H1 (cell line): ENCODE measurements around the gene LAMB1. TPM values are rescaled to one million over a fixed set of nuclear protein-coding genes. Genes with fewer than 3 reads are reported as not detected.

Experiments used
- CTCF ChIA-PET: fragments of 300-600 bp; sonication (Branson Sonifier 250); formaldehyde crosslinking; loops from one replicate; lab custom pipeline; 2021; ENCODE audit not compliant: partially characterized antibody; lab: Charles Lee
- POLR2A ChIA-PET: fragments of 300-600 bp; sonication (Branson Sonifier 250); formaldehyde crosslinking; loops from one replicate; lab custom pipeline; 2021; ENCODE audit warnings: inconsistent platforms; ENCODE audit not compliant: partially characterized antibody; lab: Charles Lee
- DNase-seq, 2 experiments: peaks; one replicate each; pipeline versions ENCODE4 v3.0.0 to v3.0.0-alpha.2; 2010 to 2022; ENCODE audit warnings: low spot score in 2 of 2, low read depth in 1 of 2, mixed read lengths in 1 of 2
- FAIRE-seq: peaks from 2 replicates; lab custom pipeline; 2011; peaks lifted over from hg19 to GRCh38; lab: Jason Lieb, UNC
- H2AFZ ChIP-seq: 2 replicates; pipeline ENCODE4 v1.8.1; 2012; ENCODE audit warnings: low read length, inconsistent platforms
- H2AK5ac ChIP-seq: 2 replicates; pipeline ENCODE4 v1.6.1; 2013; ENCODE audit warnings: low read depth, low read length
- H2BK120ac ChIP-seq: replicated peaks from 2 replicates; pipeline ENCODE3; 2013; ENCODE audit warnings: low read depth, low read length, inconsistent platforms
- H2BK12ac ChIP-seq: 2 replicates; pipeline ENCODE4 v1.6.1; 2013; ENCODE audit warnings: low read depth, low read length
- H2BK15ac ChIP-seq: 2 replicates; pipeline ENCODE4 v1.6.1; 2013; ENCODE audit warnings: low read length
- H2BK20ac ChIP-seq: 2 replicates; pipeline ENCODE4 v1.6.1; 2013; ENCODE audit warnings: low read length
- H2BK5ac ChIP-seq: 2 replicates; pipeline ENCODE4 v1.6.1; 2013; ENCODE audit warnings: low read depth, low read length
- H3K14ac ChIP-seq: 2 replicates; pipeline ENCODE4 v1.6.1; 2013; ENCODE audit warnings: inconsistent platforms; ENCODE audit not compliant: insufficient read length
- H3K18ac ChIP-seq: 2 replicates; pipeline ENCODE4 v1.6.1; 2013; ENCODE audit warnings: low read length; ENCODE audit errors: extremely low read depth
- H3K23ac ChIP-seq: 2 replicates; pipeline ENCODE4 v1.6.1; 2013; ENCODE audit warnings: inconsistent platforms; ENCODE audit not compliant: insufficient read length
- H3K23me2 ChIP-seq: 2 replicates; pipeline ENCODE4 v1.6.1; 2013; ENCODE audit warnings: low read depth, low read length
- H3K27ac ChIP-seq: 2 replicates; pipeline ENCODE4 v1.6.1; 2011; ENCODE audit warnings: low read depth, low read length, inconsistent platforms
- H3K27me3 ChIP-seq, 4 experiments: replicated peaks in 1 of 4; 1 replicate in 1 of 4; 2 replicates in 3 of 4; pipeline versions ENCODE4 v1.6.1 to v1.8.1; 2011 to 2013; ENCODE audit warnings: low read length in 3 of 4, mild to moderate bottlenecking in 3 of 4, inconsistent platforms in 2 of 4, mixed read lengths in 2 of 4, moderate library complexity in 1 of 4; ENCODE audit not compliant: control insufficient read depth in 3 of 4, insufficient read depth in 3 of 4; ENCODE audit errors: extremely low read depth in 1 of 4
- H3K36me3 ChIP-seq, 4 experiments: 2 replicates each; pipeline versions ENCODE4 v1.6.1 to v1.8.1; 2011 to 2013; ENCODE audit warnings: mild to moderate bottlenecking in 4 of 4, low read length in 3 of 4, moderate library complexity in 2 of 4, control low read depth in 1 of 4, inconsistent platforms in 1 of 4; ENCODE audit not compliant: insufficient read depth in 4 of 4, control insufficient read depth in 2 of 4
- H3K4ac ChIP-seq: replicated peaks from 2 replicates; pipeline ENCODE3; 2013; ENCODE audit warnings: low read length, low read depth, mixed read lengths, inconsistent platforms; ENCODE audit not compliant: insufficient read length
- H3K4me1 ChIP-seq, 4 experiments: replicated peaks in 1 of 4; 1 replicate in 1 of 4; 2 replicates in 3 of 4; pipeline versions ENCODE4 v1.6.1 to v1.8.1; 2011 to 2013; ENCODE audit warnings: low read length in 3 of 4, inconsistent platforms in 2 of 4, mixed read lengths in 1 of 4; ENCODE audit not compliant: insufficient read depth in 4 of 4, control insufficient read depth in 3 of 4
- H3K4me2 ChIP-seq, 2 experiments: 2 replicates each; pipeline versions ENCODE4 v1.6.1 to v1.8.1; 2011 to 2013; ENCODE audit warnings: low read depth in 2 of 2, low read length in 2 of 2, control low read depth in 1 of 2, inconsistent platforms in 1 of 2, mild to moderate bottlenecking in 1 of 2; ENCODE audit not compliant: insufficient read depth in 1 of 2
- H3K4me3 ChIP-seq, 4 experiments: fragments of 200-600, 300-600 bp in 1 of 4; sonication (generic), shearing (Covaris generic), sonication (Bioruptor Twin) in 1 of 4; 2 replicates each; pipeline versions ENCODE4 v1.5.1 to v1.8.1; 2011 to 2016; ENCODE audit warnings: low read length in 4 of 4, low read depth in 3 of 4, control low read depth in 2 of 4, inconsistent platforms in 2 of 4, mild to moderate bottlenecking in 2 of 4, mixed read lengths in 1 of 4, moderate library complexity in 1 of 4; ENCODE audit not compliant: insufficient read depth in 2 of 4; ENCODE audit errors: extremely low read depth in 1 of 4
- H3K56ac ChIP-seq: replicated peaks from 2 replicates; pipeline ENCODE3; 2013; ENCODE audit warnings: low read depth, mild to moderate bottlenecking, mixed read lengths, low read length, inconsistent platforms; ENCODE audit not compliant: insufficient read length
- H3K79me1 ChIP-seq: 2 replicates; pipeline ENCODE4 v1.6.1; 2013; ENCODE audit warnings: low read depth, low read length, control low read depth
- H3K79me2 ChIP-seq, 2 experiments: 2 replicates each; pipeline versions ENCODE4 v1.6.1 to v1.8.1; 2012 to 2013; ENCODE audit warnings: low read length in 2 of 2, mild to moderate bottlenecking in 2 of 2, inconsistent platforms in 1 of 2; ENCODE audit not compliant: insufficient read depth in 2 of 2, control insufficient read depth in 1 of 2
- H3K9ac ChIP-seq, 4 experiments: replicated peaks in 1 of 4; 1 replicate in 1 of 4; 2 replicates in 3 of 4; pipeline versions ENCODE4 v1.6.1 to v1.8.1; 2011 to 2013; ENCODE audit warnings: low read depth in 3 of 4, low read length in 3 of 4, control low read depth in 2 of 4, mild to moderate bottlenecking in 2 of 4, moderate library complexity in 2 of 4, inconsistent platforms in 1 of 4; ENCODE audit errors: extremely low read depth in 1 of 4
- H3K9me3 ChIP-seq, 2 experiments: 2 replicates each; pipeline versions ENCODE4 v1.6.1 to v1.8.1; 2012 to 2013; ENCODE audit warnings: mild to moderate bottlenecking in 2 of 2, moderate library complexity in 2 of 2, control low read depth in 1 of 2, inconsistent platforms in 1 of 2, low read depth in 1 of 2, low read length in 1 of 2, mixed read lengths in 1 of 2; ENCODE audit not compliant: insufficient read depth in 2 of 2
- H4K20me1 ChIP-seq, 2 experiments: replicated peaks in 1 of 2; 2 replicates each; pipeline versions ENCODE3 to v1.8.1; 2011 to 2013; ENCODE audit warnings: inconsistent platforms in 2 of 2, low read length in 2 of 2, mild to moderate bottlenecking in 1 of 2; ENCODE audit not compliant: insufficient read depth in 2 of 2, control insufficient read depth in 1 of 2
- H4K5ac ChIP-seq: 2 replicates; pipeline ENCODE4 v1.6.1; 2013; ENCODE audit warnings: low read length, low read depth, mixed read lengths, inconsistent platforms; ENCODE audit not compliant: insufficient read length
- H4K8ac ChIP-seq: 2 replicates; pipeline ENCODE4 v1.8.0; 2013; ENCODE audit warnings: mild to moderate bottlenecking, moderate library complexity, low read length, inconsistent platforms; ENCODE audit not compliant: insufficient read depth; ENCODE audit errors: extremely low read depth
- H4K91ac ChIP-seq: replicated peaks from 2 replicates; pipeline ENCODE3; 2013; ENCODE audit warnings: low read length, mixed read lengths, inconsistent platforms; ENCODE audit not compliant: insufficient read length
- EP300 ChIP-seq, 2 experiments: IDR thresholded peaks; 1 replicate in 1 of 2; 2 replicates in 1 of 2; pipeline ENCODE4 v1.6.1; 2011 to 2012; ENCODE audit warnings: low read depth in 2 of 2, low read length in 2 of 2, mild to moderate bottlenecking in 2 of 2, borderline replicate concordance in 1 of 2, inconsistent platforms in 1 of 2, moderate library complexity in 1 of 2
- RAD21 ChIP-seq, 2 experiments: IDR thresholded peaks in 1 of 2; conservative IDR thresholded peaks in 1 of 2; 2 replicates each; pipeline ENCODE4 v1.6.1; 2011; ENCODE audit warnings: low read depth in 2 of 2, low read length in 2 of 2, improper control_type of control experiment in 1 of 2, inconsistent platforms in 1 of 2, mild to moderate bottlenecking in 1 of 2, moderate library complexity in 1 of 2
- WGBS, 2 experiments: shearing (Covaris generic) in 1 of 2; methylation state at CpG; one replicate each; pipeline versions ENCODE4 v1.1.6 to v1.1.7; 2013 to 2015; ENCODE audit warnings: low lambda C conversion rate in 2 of 2, mixed read lengths in 2 of 2, inconsistent platforms in 1 of 2, low coverage in 1 of 2, missing lambda C conversion rate in 1 of 2; ENCODE audit not compliant: insufficient replicate concordance in 2 of 2, insufficient coverage in 1 of 2, insufficient read length in 1 of 2; ENCODE audit errors: extremely low coverage in 1 of 2, missing lambda C conversion rate in 1 of 2; 5-methylcytosine and 5-hydroxymethylcytosine counted together
- polyA plus RNA-seq, 7 experiments: library from polyadenylated mRNA; depleted of rRNA in 3 of 7; stranded (reverse) in 5 of 7; unstranded in 2 of 7; fragments of >200 nt in 5 of 7; fragments of 200-250 nt in 2 of 7; gene quantifications; 1 replicate in 5 of 7; 2 replicates in 1 of 7; 4 replicates in 1 of 7; pipeline versions ENCODE4 v1.2.1 to v1.2.3, GENCODE V29; 2011 to 2013; ENCODE audit warnings: missing spikeins in 2 of 7, mixed read lengths in 2 of 7
- total RNA-seq: library from RNA; stranded (reverse); fragmentation: NEBNext Ultra II Directional; extraction: Animal tissue kit (Norgen Biotek cat#: 25700); gene quantifications from 2 replicates; pipeline ENCODE4 v1.2.1, GENCODE V29; 2021

LAMB1 gene
- total and polyA plus RNA-seq, 2 of the 8 experiments (the other 6 are each of a cell fraction or from before 2014, with no cell fraction given) = 31.9 to 38.5 TPM

- DNase-seq = no peak
- Histone ChIP-seq H4K5ac (no peak overlapping the region), H2BK120ac (no peak overlapping the region), H3K14ac (no peak overlapping the region), H3K4me1 (no peaks in the 10 kb centered on the region), H3K79me2 (peaks cover 0 to 5% of the 10 kb centered on the region in 2 experiments; a peak in 1 of 4 replicates), H4K8ac (no peak overlapping the region), H2BK20ac (no peak overlapping the region), H3K27ac (no peak overlapping the region), H2AFZ (no peak overlapping the region), H2BK12ac (no peak overlapping the region), H4K91ac (no peak overlapping the region), H3K79me1 (no peaks in the 10 kb centered on the region; the same call in 1 of the 2 replicates), H3K9me3 (no peaks in the 10 kb centered on the region), H3K4ac (no peak overlapping the region), H3K4me3 (no peak overlapping the region), H3K56ac (no peak overlapping the region), H3K36me3 (peaks cover 9 to 58% (median 22%) of the 10 kb centered on the region in 4 experiments), H3K18ac (no peak overlapping the region), H2BK5ac (no peak overlapping the region), H3K4me2 (no peak overlapping the region), H3K23me2 (0 out of 2 replicates have a peak, but pooled peaks cover 1% of the 10 kb centered on the region), H3K9ac (no peak overlapping the region), H2AK5ac (no peak overlapping the region), H2BK15ac (no peak overlapping the region), H3K27me3 (no peaks in the 10 kb centered on the region), H4K20me1 (no peaks in the 10 kb centered on the region), H3K23ac (no peak overlapping the region)
- 76% methylated on average over 1 of the region's 1 CpG; no CpG with 5 or more reads in 1 of the 2 experiments for WGBS, 2 experiments
- no peak for FAIRE-seq
- TF ChIP-seq RAD21 (IDR thresholded peaks at IDR 0.05 in 1 of 2, conservative IDR thresholded peaks at IDR 0.05 in 1 of 2; ENCODE audit: low read depth in 2 of 2, low read length in 2 of 2) (no peak), EP300 (IDR thresholded peaks at IDR 0.05; ENCODE audit: borderline replicate concordance in 1 of 2, low read depth in 2 of 2, low read length in 2 of 2) (no peak)
- ChIA-PET POLR2A (no interaction called here), CTCF (no interaction called here)
These were observed 88.1 kb downstream of the LAMB1 start for GRCh38 chr7:107914831-107915230.
